H1 (cell line): Measurements from ENCODE around the gene ARMC9. TPM values are rescaled to one million over a fixed set of nuclear protein-coding genes. Genes with fewer than 3 reads are reported as not detected.

Experiments
- CBX5 ChIP-seq: fragments of 300-800, 300-1000 bp; sonication (generic); IDR thresholded peaks from 2 replicates; pipeline ENCODE4 v1.7.1; 2016; ENCODE audit warnings: antibody characterized with exemption, low read length, low read depth
- HDAC6 ChIP-seq: IDR thresholded peaks from one replicate; pipeline ENCODE4 v1.7.1; 2012; ENCODE audit warnings: low read depth, mild to moderate bottlenecking, inconsistent platforms, low read length, moderate library complexity
- SIN3A ChIP-seq, 2 experiments: IDR thresholded peaks in 1 of 2; conservative IDR thresholded peaks in 1 of 2; 2 replicates each; pipeline ENCODE4 v1.6.1; 2011 to 2012; ENCODE audit warnings: low read length in 2 of 2, improper control_type of control experiment in 1 of 2, low read depth in 1 of 2, mild to moderate bottlenecking in 1 of 2
- SUZ12 ChIP-seq: fragments of 200-600 bp; sonication (generic); IDR thresholded peaks from 2 replicates; pipeline ENCODE4 v1.6.1; 2012; ENCODE audit warnings: mild to moderate bottlenecking, inconsistent platforms, low read length, moderate library complexity, mixed read lengths
- TBP ChIP-seq: IDR thresholded peaks from 2 replicates; pipeline ENCODE4 v1.6.1; 2011; ENCODE audit warnings: low read depth, low read length, improper control_type of control experiment
- polyA plus RNA-seq, 7 experiments: library from polyadenylated mRNA; depleted of rRNA in 3 of 7; stranded (reverse) in 5 of 7; unstranded in 2 of 7; fragments of >200 nt in 5 of 7; fragments of 200-250 nt in 2 of 7; gene quantifications; 1 replicate in 5 of 7; 2 replicates in 1 of 7; 4 replicates in 1 of 7; pipeline versions ENCODE4 v1.2.1 to v1.2.3, GENCODE V29; 2011 to 2013; ENCODE audit warnings: missing spikeins in 2 of 7, mixed read lengths in 2 of 7
- total RNA-seq: library from RNA; stranded (reverse); fragmentation: NEBNext Ultra II Directional; extraction: Animal tissue kit (Norgen Biotek cat#: 25700); gene quantifications from 2 replicates; pipeline ENCODE4 v1.2.1, GENCODE V29; 2021

ARMC9 gene
- total and polyA plus RNA-seq, 2 of the 8 experiments (the other 6 are each of a cell fraction or from before 2014, with no cell fraction given), result 23.2 to 36.1 TPM

GRCh38 chr2:231330311-231330710 lies 131.9 kb downstream of the ARMC9 start (continued):
- TF ChIP-seq CBX5, result no peak
- TF ChIP-seq HDAC6, result no peak
- no peak for TF ChIP-seq SIN3A (conservative IDR thresholded peaks at IDR 0.05 in 1 of 2, IDR thresholded peaks at IDR 0.05 in 1 of 2; ENCODE audit: low read depth in 1 of 2, low read length in 2 of 2)
- no peak for TF ChIP-seq TBP
- no peak for TF ChIP-seq SUZ12
- TF ChIP-seq, all 59 proteins: peak for 0
